Measurements from ENCODE around the gene FKBP4. TPM values are rescaled to one million over a fixed set of nuclear protein-coding genes. Genes with fewer than 3 reads are reported as not detected.

Gene FKBP4
- polyA plus RNA-seq, 6 donors from 2014 or later: 29.4 to 40.7 (median 37.4) TPM

DNA sequence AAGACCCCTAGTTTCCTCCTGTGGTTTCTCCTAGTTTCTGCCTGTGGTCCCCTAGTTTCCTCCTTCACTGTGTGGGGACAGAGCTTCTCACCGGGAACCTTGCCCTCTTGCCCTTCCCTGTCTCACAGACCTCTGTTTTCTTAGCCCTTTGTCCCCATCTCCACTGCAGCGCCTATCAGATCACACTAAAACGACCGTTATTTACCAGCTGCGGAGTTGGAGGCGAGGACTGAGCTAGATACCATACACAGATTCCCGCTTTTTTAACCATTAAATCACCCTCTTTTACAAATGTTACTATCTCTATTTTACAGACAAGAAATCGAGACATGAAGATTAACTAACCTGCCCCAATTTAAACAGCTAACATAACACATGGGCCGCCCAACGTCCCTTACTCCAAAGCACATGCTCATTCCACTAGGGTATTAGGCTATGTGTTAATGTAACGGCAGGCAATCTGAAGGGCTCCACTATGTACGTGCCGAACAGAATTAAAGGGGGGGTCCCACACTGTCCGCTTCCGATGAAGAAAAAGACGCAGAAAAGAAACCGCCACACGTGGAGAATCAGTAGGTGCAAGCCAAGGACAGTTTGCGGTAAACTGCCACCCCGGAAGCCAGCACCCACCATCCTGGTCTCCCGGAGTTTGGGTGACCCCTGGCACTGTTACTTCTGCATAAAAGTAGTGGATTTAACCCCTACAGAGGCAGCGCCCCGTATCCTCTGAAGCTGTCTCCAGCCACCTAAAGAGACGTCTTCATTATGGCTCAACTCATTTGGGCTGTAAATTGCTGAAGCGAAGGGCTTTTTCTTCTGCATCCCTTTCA, 1.9 kb upstream of the FKBP4 start:
- Mint-ChIP-seq H3K4me3 (peak overlapping the region; percentile 38 to 93 (median 84)), H3K27me3 (no peaks in the 10 kb centered on the region), H3K4me1 (peaks cover 20 to 21% (median 21%) of the 10 kb centered on the region in 3 donors), H3K27ac (peak overlapping the region in 1 of 6 donors; percentile 76), H3K36me3 (no peaks in the 10 kb centered on the region), H3K9me3 (peaks cover 0 to 1% (median 0%) of the 10 kb centered on the region in 7 donors)
- DNase-seq (no peak), ATAC-seq (ENCODE audit: low read depth in 2 of 2) (no peak)

DNA sequence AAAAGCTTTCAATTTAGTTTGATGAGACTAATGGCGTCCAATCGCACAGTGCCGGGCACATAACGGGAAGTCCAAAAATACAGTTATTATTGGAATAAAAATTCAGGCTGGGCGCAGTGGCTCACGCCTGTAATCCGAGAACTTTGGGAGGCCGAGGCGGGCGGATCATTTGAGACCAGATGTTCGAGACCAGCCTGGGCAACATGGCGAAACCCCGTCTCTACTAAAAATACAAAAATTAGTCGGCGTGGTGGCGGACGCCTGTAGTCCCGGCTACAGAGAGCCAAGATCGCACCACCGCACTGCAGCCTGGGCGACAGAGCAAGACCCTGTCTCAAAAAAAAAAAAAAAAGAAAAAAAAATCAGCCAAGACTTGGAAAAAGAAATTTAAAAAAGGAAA, 1.2 kb upstream of the FKBP4 start:
- Mint-ChIP-seq H3K4me1 (peaks cover 21 to 23% (median 21%) of the 10 kb centered on the region in 3 donors), H3K27ac (peak overlapping the region in 2 of 6 donors; percentile 20 to 67), H3K27me3 (no peaks in the 10 kb centered on the region), H3K4me3 (peak overlapping the region; percentile 73 to 93 (median 89)), H3K9me3 (peaks cover 0 to 1% (median 0%) of the 10 kb centered on the region in 7 donors), H3K36me3 (peaks cover 0 to 5% of the 10 kb centered on the region in 2 donors)
- no peak for ATAC-seq (ENCODE audit: low read depth in 2 of 2)
- no peak for DNase-seq

DNA sequence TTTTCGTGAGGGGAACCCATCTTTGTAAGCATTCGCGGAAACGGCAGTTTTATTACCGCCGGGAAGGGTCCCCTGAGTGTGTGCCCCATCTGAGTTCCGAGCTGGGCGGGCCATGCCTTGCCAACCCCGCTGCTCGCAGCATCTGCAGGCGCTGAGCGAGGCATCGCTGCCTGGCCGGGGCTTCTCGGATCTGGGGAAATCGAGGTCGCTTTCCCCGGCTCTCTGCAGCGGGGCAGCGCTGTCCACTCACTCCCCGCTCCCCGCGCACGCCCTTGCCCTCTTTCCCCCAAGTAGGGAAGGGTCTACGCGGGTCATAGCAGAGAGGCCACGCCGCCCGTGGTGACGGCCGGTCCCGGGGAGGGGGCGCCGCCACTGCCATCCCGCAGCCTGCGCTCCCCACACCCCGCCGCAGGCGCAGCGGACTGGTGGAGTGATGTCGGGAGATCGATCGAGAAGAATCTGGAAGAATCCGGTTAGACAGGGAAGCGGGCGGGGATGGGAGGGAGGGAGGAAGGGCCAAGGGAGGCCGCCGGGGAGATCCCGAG, 507 bp upstream of the FKBP4 start:
- H3K27ac Mint-ChIP-seq: peak overlapping the region in 3 of 6 donors; percentile 66 to 76 (median 67)
- ATAC-seq (ENCODE audit: low read depth in 2 of 2): peak in 1 of 2 donors; percentile 4

GRCh38 chr12:2795291-2796186, 769 bp downstream of the FKBP4 start:
- ATAC-seq (ENCODE audit: low read depth in 2 of 2) (peak; percentile 63 to 67), DNase-seq (peak; percentile 75)
- Mint-ChIP-seq H3K27me3 (no peaks in the 10 kb centered on the region), H3K27ac (peak overlapping the region in 5 of 6 donors; percentile 77 to 89 (median 83)), H3K4me3 (peak overlapping the region; percentile 81 to 98 (median 94)), H3K9me3 (no peaks in the 10 kb centered on the region), H3K4me1 (peaks cover 21 to 27% (median 21%) of the 10 kb centered on the region in 3 donors), H3K36me3 (peaks cover 0 to 8% of the 10 kb centered on the region in 2 donors)

More for the DNA sequence above, 507 bp upstream of the FKBP4 start:
- peak; percentile 25 for DNase-seq
- peaks cover 0 to 8% of the 10 kb centered on the region in 2 donors for H3K36me3 Mint-ChIP-seq
- H3K27me3 Mint-ChIP-seq: no peaks in the 10 kb centered on the region
- peaks cover 0 to under 1% (median 0%) of the 10 kb centered on the region in 7 donors for H3K9me3 Mint-ChIP-seq
- peaks cover 21 to 27% (median 21%) of the 10 kb centered on the region in 3 donors for H3K4me1 Mint-ChIP-seq
- H3K4me3 Mint-ChIP-seq: peak overlapping the region; percentile 83 to 93 (median 89)

DNA sequence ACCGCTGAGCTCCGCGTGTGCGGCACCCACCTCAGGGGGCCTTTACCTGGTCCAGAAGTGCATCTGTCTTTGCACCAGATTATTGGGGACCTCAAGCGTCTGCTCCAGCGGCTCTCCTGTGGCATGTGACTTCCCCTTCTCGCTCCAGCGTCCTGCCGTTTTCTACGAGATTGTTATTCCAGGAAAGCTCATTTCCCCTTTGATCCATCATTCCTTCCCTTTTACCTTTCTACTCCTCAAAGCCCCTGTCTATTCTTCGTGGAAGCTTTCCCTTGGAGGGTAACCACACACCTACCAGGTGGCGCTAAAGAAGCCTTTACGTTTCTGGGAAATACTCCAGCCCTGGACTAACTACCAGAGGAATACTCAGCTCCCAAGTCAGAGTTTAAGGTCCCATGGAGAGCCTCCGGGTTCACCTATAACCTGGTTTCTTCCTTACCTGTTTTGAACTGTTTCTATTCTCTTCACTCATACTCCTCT, 1.5 kb downstream of the FKBP4 start:
- no peaks in the 10 kb centered on the region for H3K27me3 Mint-ChIP-seq
- H3K27ac Mint-ChIP-seq: peak overlapping the region; percentile 77 to 90 (median 84)
- peak overlapping the region; percentile 81 to 98 (median 94) for H3K4me3 Mint-ChIP-seq
- no peak for ATAC-seq (ENCODE audit: low read depth in 2 of 2)
- peaks cover 0 to 8% of the 10 kb centered on the region in 2 donors for H3K36me3 Mint-ChIP-seq
- no peaks in the 10 kb centered on the region for H3K9me3 Mint-ChIP-seq
- DNase-seq: no peak
- H3K4me1 Mint-ChIP-seq: peaks cover 21 to 27% (median 21%) of the 10 kb centered on the region in 3 donors

- Mint-ChIP-seq H3K27me3 (no peaks in the 10 kb centered on the region), H3K36me3 (peaks cover 0 to 8% of the 10 kb centered on the region in 2 donors), H3K4me1 (peaks cover 21 to 27% (median 21%) of the 10 kb centered on the region in 3 donors), H3K9me3 (no peaks in the 10 kb centered on the region), H3K27ac (peak overlapping the region in 2 of 6 donors; percentile 20 to 29), H3K4me3 (peak overlapping the region in 5 of 8 donors; percentile 40 to 98 (median 94))
- ATAC-seq (ENCODE audit: low read depth in 2 of 2) (no peak), DNase-seq (no peak)
These were observed 3.1 kb downstream of the FKBP4 start for GRCh38 chr12:2797721-2798418.

GRCh38 chr12:2800046-2800570, 5.3 kb downstream of the FKBP4 start:
- ATAC-seq (ENCODE audit: low read depth in 2 of 2): no peak
- Mint-ChIP-seq H3K27ac (peak overlapping the region in 1 of 6 donors; percentile 69), H3K4me3 (peak overlapping the region in 1 of 8 donors; percentile 5), H3K27me3 (no peaks in the 10 kb centered on the region), H3K9me3 (no peaks in the 10 kb centered on the region), H3K4me1 (peaks cover 16 to 31% (median 17%) of the 10 kb centered on the region in 3 donors), H3K36me3 (peaks cover 0 to 14% of the 10 kb centered on the region in 2 donors)
- DNase-seq: no peak

DNA sequence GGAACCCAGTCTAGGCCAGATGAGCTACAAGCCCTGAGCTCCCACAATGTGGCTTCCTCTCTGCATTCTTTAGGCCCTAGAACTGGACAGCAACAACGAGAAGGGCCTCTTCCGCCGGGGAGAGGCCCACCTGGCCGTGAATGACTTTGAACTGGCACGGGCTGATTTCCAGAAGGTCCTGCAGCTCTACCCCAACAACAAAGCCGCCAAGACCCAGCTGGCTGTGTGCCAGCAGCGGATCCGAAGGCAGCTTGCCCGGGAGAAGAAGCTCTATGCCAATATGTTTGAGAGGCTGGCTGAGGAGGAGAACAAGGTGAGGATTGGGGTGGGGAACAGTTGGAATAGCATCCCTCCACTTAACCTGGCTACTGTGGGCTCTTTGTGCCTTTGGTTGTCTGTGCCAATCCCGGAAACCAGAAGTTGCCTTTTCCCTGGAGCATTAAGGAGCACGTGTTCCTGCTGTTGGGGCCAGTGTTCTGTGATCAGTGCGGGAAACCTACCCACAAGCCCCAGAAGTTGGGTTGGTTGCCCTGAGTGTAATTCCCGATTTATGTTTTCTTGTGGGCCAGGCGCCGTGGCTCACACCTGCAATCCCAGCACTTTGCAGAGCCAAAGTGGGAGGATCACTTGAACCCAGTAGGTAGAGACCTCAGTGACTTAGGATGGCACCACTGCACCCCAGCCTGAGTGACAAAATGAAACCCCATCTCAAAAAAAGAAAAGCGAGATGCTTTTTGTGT, 6.4 kb downstream of the FKBP4 start:
- H3K4me1 Mint-ChIP-seq: peaks cover 13 to 27% (median 14%) of the 10 kb centered on the region in 3 donors
- ATAC-seq (ENCODE audit: low read depth in 2 of 2): no peak

DNA sequence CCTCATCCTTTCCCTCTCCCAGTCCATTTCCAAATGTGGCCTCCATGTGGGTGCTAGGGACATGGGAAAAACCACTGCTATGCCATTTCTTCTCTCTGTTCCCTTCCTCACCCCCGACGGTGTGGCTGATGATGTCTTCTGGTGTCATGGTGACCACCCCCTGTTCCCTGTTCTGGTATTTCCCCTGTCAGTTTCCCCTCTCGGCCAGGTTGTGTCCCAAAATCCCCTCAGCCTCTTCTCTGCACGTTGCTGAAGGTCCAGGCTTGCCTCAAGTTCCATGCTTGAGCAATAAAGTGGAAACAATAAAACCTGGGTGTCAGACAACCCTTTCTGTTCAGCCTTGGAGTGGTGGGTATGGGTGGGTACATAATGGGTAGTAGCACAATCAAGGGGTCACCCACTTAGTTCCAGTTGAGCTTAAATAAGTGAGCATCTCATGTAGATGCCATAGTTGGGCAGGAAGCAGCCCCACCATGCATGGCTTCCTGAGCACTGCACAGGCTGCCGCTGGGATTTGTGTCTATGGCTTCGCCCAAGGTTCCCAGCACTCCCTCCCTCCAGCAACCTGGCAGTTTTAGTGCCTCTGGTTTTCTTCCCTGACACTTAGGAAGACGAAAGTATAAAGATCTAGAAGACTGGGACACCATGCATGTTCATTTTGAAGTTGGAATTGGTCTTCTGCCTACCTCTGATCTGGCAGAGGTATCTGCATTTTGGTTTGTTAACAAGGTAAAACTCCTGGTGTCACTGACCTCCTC, 9.0 kb downstream of the FKBP4 start:
- Mint-ChIP-seq H3K36me3 (peaks cover 0 to 7% of the 10 kb centered on the region in 2 donors), H3K27ac (peak overlapping the region in 3 of 6 donors; percentile 57 to 69 (median 66)), H3K4me3 (no peak overlapping the region), H3K9me3 (no peaks in the 10 kb centered on the region), H3K4me1 (peaks cover 0 to 5% (median 4%) of the 10 kb centered on the region in 3 donors), H3K27me3 (no peaks in the 10 kb centered on the region)
- DNase-seq (no peak), ATAC-seq (ENCODE audit: low read depth in 2 of 2) (no peak)

More for the DNA sequence above, 6.4 kb downstream of the FKBP4 start:
- no peak for DNase-seq
- no peaks in the 10 kb centered on the region for H3K9me3 Mint-ChIP-seq
- H3K4me3 Mint-ChIP-seq: no peak overlapping the region
- no peaks in the 10 kb centered on the region for H3K27me3 Mint-ChIP-seq
- H3K27ac Mint-ChIP-seq: peak overlapping the region in 1 of 6 donors; percentile 77
- peaks cover 0 to 14% of the 10 kb centered on the region in 2 donors for H3K36me3 Mint-ChIP-seq

DNA sequence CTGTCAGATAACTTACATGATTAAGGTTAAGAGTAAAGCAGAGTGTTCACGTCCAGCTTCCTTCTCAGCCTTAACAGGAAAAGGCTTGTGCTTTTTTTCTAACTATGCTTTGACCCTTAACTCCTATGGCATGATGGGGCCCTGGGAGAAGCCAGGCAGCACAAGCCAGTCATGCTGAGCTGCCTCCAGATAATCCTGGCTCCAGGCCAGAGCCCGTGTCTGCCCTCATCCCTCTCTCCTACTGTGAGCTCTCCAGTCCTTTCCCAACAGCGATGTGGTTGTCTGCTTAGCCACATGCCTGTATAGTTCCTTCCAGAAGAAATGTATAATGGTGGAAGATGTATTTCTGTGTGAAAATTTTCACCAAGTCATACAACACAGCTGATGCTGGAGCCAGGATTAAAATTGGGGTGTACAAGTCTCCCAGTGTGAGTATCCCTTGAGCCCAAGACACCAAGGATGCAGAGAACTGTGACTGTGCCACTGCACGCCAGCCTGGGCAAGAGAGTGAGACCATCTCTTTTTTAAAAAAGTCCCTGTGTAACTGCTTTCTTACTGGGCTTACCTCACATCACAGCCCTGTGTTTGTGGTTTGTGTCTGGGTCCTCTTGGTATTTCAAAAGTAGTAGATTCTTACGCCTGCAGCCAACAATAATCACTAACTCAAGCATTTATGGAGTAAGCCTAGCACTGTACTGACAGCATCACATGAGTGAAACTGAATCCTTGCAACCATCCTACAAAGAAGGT, 9.8 kb downstream of the FKBP4 start:
- peaks cover 0 to 5% (median 4%) of the 10 kb centered on the region in 3 donors for H3K4me1 Mint-ChIP-seq
- DNase-seq (no peak), ATAC-seq (ENCODE audit: low read depth in 2 of 2) (no peak)
- no peak overlapping the region for H3K4me3 Mint-ChIP-seq
- H3K36me3 Mint-ChIP-seq: peaks cover 0 to 6% of the 10 kb centered on the region in 2 donors
- H3K9me3 Mint-ChIP-seq: no peaks in the 10 kb centered on the region
- H3K27me3 Mint-ChIP-seq: no peaks in the 10 kb centered on the region
- peak overlapping the region in 3 of 6 donors; percentile 20 to 70 (median 69) for H3K27ac Mint-ChIP-seq
